Stimulated activated CD4-positive, alpha-beta T cell treated with anti-CD3 and anti-CD28 coated beads, Interleukin-4, amount 100 ng/mL, for 1 hour (primary cell): Measurements from ENCODE around the gene DCDC2C.

Source experiments
- DNase-seq: peaks from one replicate; pipeline ENCODE4 v3.0.0-alpha.2; 2020

Gene DCDC2C

DNA sequence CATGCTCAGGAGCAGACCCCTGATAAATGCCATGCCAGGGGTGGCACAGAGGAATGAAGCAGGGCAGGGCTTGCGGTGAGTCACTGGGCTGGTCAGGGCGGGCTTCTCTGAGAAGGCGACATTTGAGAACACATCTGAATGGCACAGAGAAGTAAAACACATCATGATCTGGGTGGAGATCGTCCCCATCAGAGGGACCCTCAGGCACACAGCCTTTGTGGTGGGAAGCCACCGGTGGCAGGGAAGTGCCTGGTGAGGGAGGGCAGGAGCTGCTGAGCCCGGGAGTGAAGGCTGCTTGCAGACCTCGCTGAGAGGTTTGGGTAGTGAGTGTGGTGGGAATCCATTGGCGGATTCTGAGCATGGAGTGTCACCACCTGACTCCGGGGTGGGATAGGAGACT is 44.5 kb downstream of the DCDC2C start:
- no peak for DNase-seq

DNA sequence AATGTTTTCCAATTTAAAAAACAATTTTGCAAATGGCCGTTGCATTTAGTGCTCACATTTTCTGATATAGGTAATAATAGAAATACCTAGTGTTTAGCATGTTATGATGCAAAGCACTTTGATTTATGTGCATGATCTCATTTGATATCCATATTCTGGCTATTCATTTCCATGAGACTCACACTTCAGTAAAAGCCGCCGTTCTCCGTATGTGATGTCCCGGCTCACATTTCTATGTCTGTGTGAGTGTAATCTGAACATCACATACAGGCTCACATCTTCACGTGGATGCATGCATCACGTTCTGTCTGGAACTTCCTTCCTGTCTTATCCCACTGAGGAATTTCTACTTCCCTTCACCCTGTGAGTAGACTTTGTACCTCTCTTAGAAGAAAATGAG is 45.8 kb downstream of the DCDC2C start:
- DNase-seq, result no peak

DNA sequence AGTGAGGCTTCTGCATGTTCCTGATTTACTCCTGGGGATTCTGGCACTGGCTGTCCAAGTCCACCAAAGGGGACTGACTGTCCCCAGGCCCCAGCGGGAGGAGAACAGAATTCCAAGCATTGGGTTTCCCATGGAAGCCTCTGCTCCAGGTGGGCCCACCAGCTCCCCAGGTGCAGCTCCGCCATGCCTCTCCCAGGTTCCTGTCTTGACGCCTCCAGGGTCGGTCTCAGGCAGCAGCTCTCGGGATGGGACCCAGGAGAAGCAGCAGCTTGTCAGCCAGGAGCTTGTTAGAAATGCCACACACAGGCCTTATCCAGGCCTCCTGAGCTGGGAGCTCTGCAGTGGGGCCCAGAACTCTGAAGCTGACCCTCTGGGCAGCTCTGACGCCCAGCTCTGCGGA is 47.9 kb downstream of the DCDC2C start:
- DNase-seq, result no peak

DNA sequence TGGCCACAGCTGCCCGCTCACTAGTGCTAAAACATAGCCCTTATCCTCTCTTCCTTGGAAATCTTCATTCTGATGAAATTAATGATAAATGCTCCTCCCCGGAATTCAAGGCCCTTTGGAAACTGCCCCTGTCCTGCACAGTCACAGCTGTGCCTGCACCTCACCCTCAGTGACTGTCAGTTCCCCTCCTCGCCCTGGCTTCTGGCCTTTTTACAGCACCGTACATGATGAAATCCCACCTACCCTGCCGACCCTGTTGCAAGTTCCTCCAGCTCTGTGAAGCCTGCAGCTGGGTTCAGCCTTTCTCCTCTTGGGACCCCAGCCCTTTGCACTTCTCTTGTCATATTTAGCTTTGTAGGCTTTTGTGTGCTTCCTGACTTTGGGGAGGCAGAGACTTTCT is 48.4 kb downstream of the DCDC2C start:
- no peak for DNase-seq

DNA sequence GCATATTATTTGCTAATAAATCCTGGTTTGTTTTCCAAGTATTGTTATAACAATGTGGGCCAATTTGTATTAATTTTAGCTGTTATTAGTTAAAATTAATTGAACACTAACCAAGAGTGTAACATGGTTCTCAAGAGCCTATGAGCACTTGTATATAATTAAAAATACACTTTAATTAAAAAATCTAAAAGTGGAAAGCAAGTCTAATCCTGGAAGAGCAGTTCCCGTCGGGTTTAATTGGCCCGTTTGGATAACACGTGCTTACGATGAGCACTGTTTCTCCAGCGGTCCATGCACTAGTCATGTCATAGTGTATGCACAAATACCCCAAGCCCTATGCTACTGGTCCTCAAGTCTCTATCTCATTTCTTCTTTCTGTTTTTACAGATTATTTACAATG is 49.0 kb downstream of the DCDC2C start:
- DNase-seq, result no peak

GRCh38 chr2:3753561-3753960 is 50.2 kb downstream of the DCDC2C start:
- no peak for DNase-seq

- no peak for DNase-seq
These were observed 50.9 kb downstream of the DCDC2C start for GRCh38 chr2:3754280-3754679.

DNA sequence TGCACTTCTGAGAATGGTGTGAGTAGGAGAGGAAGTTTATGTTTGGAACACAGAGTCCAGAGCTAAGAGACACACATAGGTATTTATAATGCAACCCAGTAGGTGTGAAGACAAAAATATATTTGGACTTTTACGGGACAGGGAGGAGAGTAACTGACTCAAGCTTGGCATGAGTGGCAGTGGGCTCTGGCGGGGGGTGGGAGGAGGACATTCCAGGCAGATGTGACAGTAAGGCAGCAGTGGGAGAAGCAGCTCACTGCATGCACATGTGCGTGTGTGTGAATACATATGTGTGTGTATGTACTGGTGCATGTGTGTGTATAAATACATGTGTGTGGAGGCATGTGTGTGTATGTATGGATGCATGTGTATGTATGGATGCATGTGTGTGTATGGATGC is 51.4 kb downstream of the DCDC2C start:
- no peak for DNase-seq

GRCh38 chr2:3755277-3755676 is 51.9 kb downstream of the DCDC2C start:
- no peak for DNase-seq

DNA sequence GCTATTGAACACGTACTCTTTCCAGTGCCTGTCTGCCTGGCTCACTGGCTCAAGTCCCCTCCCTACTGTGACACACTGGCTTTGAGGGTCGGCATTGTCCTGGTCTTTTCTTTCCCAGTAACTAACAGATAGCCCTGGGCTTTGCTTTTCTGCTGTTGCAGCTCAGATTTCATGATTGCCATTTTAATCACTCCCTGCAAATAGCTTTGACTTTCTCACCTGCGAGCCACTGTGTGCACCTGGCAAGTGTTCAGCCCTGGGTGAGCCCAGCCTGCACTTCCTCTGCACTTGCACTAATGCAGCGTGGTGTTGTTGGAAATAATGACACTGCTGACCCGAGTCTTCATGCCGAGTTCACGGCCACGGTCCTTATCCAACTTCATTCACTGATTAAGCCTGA is 52.9 kb downstream of the DCDC2C start:
- no peak for DNase-seq

- no peak for DNase-seq
These were observed 55.5 kb downstream of the DCDC2C start for GRCh38 chr2:3758906-3759305.

DNA sequence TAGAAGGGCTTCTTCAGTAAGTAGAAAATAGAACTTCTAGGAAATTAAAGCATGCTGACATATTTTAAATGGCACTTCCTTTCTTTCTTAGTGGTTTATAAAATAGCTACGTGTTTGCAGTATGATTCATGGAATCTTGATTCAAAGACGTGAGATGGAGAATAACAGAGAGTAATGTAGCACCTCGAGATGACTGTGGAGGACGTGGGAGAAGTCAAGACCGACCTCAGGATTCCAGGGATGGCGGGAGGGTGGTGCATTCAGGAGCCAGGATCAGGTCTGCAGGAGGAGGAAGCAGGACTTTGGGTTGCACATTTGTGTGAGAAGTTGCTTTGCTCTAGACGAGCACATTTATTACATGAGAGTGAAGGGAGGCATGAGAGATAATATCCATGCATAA is 56.0 kb downstream of the DCDC2C start:
- DNase-seq, result no peak

DNA sequence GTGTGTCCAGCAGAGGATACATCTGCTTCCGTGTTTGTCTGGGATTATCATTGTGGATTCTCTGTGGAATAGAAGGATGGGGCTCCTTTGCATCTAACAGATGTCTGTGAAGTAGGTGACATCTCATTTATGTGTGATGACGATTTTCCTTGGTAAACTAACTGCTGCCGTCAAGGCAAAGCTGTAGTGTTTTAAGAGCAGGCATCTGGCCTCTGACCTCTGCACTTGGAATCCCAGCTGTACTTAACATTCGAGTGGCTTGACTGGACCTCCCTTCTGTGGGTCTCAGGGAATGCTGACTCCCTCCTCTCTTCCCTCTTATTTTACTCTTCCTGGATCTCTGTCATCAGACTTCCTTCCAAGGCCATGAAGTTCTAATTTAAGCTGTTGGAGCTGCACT is 56.4 kb downstream of the DCDC2C start:
- DNase-seq, result no peak

- no peak for DNase-seq
These were observed 57.9 kb downstream of the DCDC2C start for GRCh38 chr2:3761272-3761671.

DNA sequence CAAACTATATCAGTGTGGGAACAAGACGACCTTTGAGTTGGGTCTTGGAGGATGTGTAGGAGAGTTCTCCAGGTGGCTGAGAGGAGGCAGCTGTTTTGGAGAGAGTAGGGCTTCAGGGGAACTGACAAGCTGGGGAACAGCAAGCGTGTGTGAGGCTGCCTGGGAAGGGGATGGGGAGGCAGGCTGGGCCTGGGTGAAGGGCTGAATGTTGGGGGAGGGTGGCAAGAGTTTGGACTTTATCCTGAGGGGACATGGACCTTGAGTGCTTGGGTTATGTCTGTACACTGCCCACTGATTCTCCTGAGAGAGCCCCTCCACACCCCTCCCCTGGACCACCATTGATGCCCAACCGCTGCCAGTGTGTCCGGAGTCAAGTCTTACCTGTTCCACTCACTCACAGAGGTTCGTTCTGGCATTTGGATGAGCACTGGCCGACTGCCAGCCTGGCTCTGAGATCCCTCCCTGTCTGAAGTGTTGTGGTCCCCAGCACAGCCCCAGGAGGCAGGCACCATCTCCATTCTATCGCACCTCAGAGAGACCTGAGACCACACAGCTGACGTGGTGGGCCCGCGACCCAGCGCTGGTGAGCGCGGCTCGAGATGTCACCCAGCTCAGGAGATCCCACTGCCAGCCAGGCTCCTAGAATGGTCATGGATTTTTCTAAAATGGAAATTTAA is 59.5 kb downstream of the DCDC2C start:
- DNase-seq, result no peak

DNA sequence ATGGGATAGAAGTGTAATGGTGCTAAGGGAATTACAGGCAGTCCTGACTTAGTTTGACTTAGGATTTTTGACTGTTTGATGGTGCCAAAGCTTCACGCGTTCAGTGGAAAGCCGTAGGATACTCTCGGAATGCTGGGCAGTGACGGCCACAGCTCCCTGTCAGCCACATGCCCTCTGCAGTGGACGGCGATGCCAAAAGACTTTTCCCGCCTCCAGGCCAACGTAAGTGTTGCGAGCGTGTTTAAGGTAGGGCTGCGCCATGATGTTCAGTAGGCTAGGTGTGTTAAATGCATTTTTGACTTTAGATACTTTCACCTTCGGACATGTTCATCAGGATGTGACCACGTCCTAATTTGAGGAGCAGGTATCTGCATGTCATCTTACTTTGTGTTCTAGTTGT is 63.4 kb downstream of the DCDC2C start:
- no peak for DNase-seq

DNA sequence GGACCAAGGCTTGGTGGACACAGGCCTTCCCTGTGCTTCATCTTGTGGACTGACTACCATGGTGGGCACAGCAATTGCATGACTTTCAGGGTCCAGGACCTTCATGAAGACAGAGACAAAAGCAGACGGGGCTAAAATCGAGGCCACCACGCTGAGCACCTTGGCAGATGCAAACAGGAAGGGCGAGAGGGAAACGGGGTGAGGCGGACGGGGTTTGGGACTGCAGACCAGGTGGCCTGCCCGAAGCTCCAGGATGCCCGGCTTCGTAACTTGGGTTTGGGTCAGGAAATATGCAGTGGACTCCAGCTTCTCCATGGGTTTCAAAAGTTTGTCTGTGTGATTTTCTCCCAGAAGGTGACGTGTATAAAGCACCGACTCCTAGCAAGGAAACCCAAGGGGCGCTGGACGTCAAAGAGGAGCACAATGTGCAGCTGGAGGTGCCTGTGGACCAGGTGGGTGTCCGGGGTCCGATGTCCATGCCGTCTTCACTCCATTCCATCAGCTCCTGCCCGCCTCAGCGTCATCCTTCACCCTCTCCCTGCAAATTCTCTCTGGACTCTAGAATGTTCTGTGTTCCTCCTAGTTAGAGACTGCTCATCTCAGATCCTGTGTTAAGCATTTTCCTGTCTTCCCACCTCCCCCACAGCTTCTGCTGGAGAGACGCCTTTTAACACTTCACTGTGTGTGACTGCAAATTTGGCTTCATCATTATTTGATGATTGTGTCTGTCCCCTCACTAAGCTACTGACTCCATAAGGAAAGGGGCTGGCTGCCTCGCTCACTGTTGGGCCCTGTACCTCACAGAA is 65.8 kb downstream of the DCDC2C start:
- no peak for DNase-seq

- no peak for DNase-seq
These were observed 66.4 kb downstream of the DCDC2C start for GRCh38 chr2:3769766-3770165.

DNA sequence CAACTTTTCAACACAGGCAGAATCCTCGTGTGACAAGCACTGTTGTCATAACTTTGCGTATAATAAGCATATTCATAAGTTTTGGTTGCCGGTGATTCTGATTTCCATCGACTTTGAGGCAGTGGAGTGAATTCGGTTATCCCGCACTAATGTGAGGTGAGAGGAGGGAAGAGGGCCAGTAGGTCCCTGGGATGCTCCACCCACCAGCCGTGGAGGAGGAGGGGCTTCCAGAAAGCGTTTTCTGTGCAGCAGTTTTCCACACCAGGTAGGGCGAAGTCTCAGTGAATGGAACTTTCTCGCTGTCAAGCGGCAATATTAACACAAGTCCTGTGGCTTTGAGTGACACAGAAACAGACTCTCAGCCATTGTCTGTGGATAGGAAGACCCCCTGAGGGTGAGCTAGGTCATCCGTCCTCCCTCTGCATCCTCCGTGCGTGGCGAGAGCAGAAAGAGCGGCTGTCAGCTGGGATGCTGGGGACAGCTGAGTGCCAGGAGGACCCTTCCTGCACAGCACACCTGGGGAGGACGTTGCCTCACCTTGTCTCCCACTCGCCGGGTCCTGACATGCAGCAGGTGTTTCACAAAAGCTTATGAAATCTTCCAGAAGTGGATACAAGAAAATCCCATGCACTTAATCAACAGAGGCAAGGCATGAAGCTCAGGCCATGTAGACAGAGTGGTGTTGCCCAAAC is 67.5 kb downstream of the DCDC2C start:
- no peak for DNase-seq

DNA sequence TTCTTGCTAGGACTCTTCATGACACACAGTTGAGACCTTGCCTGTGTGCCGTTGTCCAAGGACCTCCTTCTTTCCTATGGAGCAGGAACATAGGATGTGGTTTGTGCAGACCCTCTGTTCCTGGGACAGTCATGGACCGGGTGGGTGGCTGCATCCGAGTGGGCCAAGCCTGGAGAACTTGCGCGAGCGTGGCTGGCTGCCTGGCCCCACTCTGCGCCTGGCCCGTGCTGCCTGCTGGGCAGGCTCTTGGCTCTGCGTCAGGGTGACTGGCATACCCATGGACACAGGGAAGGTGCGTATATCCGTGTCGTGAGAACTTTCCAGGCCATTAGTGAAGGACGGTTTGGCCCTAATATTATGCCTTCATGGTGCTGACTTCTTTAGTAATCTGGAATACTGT is 68.2 kb downstream of the DCDC2C start:
- no peak for DNase-seq

GRCh38 chr2:3774336-3774735 is 71.0 kb downstream of the DCDC2C start:
- no peak for DNase-seq

DNA sequence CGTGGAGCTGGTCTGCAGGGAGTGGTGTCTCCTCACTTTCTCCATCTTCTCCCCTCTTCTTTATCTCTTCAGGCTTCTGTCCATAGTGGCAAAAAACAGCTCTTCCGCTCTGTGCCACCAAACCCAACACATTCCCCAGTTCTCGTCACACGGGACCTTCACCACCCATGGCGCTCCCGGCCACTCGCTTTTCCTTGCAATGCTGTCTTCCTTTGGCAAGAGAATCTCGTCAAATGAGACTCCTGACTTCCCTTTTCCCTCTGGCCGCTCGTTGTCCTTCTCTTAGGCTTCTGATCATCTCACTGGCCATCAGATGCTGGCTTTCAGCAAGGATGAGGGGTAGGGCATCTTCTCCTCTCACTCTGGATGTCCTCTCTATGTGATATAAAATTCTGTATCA is 72.9 kb downstream of the DCDC2C start:
- DNase-seq, result no peak

DNA sequence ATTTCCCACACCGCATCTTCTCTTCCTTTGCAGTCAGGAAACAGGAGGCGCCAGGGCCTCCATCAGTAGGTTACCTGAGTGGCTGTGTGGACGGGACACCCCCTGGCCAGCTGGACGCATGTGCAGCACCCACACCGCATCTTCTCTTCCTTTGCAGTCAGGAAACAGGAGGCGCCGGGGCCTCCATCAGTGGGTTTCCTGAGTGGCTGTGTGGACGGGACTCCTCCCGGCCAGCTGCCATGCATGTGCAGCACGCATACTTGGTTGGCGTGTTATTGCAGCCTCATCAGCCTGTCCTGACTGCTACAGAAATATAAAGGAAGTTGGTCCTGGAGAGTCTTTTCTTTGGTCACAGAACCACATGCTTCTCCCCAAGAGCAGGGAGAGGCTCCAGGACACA is 74.6 kb downstream of the DCDC2C start:
- DNase-seq, result no peak

DNA sequence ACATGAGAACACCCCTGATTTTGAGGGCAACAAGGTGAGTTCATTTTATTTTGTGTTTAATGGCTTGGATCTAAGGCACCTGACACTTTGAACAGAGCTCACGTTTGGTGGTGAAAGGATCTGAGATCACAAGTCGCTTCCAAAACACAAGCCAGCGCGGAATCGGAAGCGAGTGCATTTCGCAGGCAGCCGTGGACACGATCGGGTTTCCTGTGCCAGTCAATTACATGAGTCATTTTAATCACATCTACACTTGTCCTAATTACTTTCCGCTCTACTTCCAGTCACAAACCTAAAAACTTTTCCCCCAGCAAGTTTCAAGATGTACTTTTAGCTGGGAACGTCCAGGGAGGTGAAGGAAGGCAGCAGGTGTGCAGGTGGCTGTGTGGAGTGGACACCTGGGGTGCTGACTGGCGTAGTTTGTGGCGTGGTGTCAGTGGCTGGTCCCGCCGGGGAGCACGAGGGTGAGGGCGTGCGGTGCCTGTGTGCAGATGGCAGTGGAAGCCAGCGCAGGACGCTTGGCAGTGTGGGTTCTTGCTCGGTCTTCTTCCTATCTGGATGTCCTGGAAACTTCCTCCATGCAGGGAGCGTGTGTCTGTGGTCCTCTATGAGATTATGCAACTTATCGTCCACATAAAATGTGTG is 75.6 kb downstream of the DCDC2C start:
- DNase-seq, result no peak
